ENCODE results near the gene PHKB.

The PHKB gene

GRCh38 chr16:47499700-47500264 is 38.7 kb downstream of the PHKB start:
- Histone ChIP-seq H3K4me1 (ENCODE audit: control insufficient read depth in 2 of 2, insufficient read depth in 2 of 2, low read length in 2 of 2) (no peaks in the 10 kb centered on the region), H3K27ac (ENCODE audit: low read depth in 2 of 2, low read length in 2 of 2) (no peak overlapping the region), H3K36me3 (ENCODE audit: control insufficient read depth in 2 of 2, insufficient read depth in 2 of 2, low read length in 2 of 2) (peaks cover 41 to 46% of the 10 kb centered on the region in 2 donors), H3K4me3 (ENCODE audit: low read length in 2 of 2) (no peak overlapping the region), H3K9me3 (ENCODE audit: control insufficient read depth in 2 of 2, low read length in 2 of 2) (no peaks in the 10 kb centered on the region), H3K27me3 (ENCODE audit: control insufficient read depth in 2 of 2, insufficient read depth in 2 of 2, low read length in 2 of 2) (no peaks in the 10 kb centered on the region), H3K9ac (ENCODE audit: low read depth in 1 of 2, low read length in 2 of 2) (no peak overlapping the region)

- H3K4me1 ChIP-seq (ENCODE audit: control insufficient read depth in 2 of 2, insufficient read depth in 2 of 2, low read length in 2 of 2): no peaks in the 10 kb centered on the region
- no peak overlapping the region for H3K27ac ChIP-seq (ENCODE audit: low read depth in 2 of 2, low read length in 2 of 2)
- H3K9me3 ChIP-seq (ENCODE audit: control insufficient read depth in 2 of 2, low read length in 2 of 2): no peaks in the 10 kb centered on the region
- peaks cover 47 to 51% of the 10 kb centered on the region in 2 donors for H3K36me3 ChIP-seq (ENCODE audit: control insufficient read depth in 2 of 2, insufficient read depth in 2 of 2, low read length in 2 of 2)
- no peak overlapping the region for H3K9ac ChIP-seq (ENCODE audit: low read depth in 1 of 2, low read length in 2 of 2)
- H3K4me3 ChIP-seq (ENCODE audit: low read length in 2 of 2): no peak overlapping the region
- H3K27me3 ChIP-seq (ENCODE audit: control insufficient read depth in 2 of 2, insufficient read depth in 2 of 2, low read length in 2 of 2): no peaks in the 10 kb centered on the region
Observed at GRCh38 chr16:47503936-47504335, 42.8 kb downstream of the PHKB start.

GRCh38 chr16:47504599-47504998 is 43.5 kb downstream of the PHKB start:
- no peak overlapping the region for H3K4me3 ChIP-seq (ENCODE audit: low read length in 2 of 2)
- no peak overlapping the region for H3K9ac ChIP-seq (ENCODE audit: low read depth in 1 of 2, low read length in 2 of 2)
- H3K4me1 ChIP-seq (ENCODE audit: control insufficient read depth in 2 of 2, insufficient read depth in 2 of 2, low read length in 2 of 2): no peaks in the 10 kb centered on the region
- H3K36me3 ChIP-seq (ENCODE audit: control insufficient read depth in 2 of 2, insufficient read depth in 2 of 2, low read length in 2 of 2): peaks cover 41 to 46% of the 10 kb centered on the region in 2 donors
- no peaks in the 10 kb centered on the region for H3K27me3 ChIP-seq (ENCODE audit: control insufficient read depth in 2 of 2, insufficient read depth in 2 of 2, low read length in 2 of 2)
- no peaks in the 10 kb centered on the region for H3K9me3 ChIP-seq (ENCODE audit: control insufficient read depth in 2 of 2, low read length in 2 of 2)
- H3K27ac ChIP-seq (ENCODE audit: low read depth in 2 of 2, low read length in 2 of 2): no peak overlapping the region

- H3K27ac ChIP-seq (ENCODE audit: low read depth in 2 of 2, low read length in 2 of 2): no peak overlapping the region
- H3K9ac ChIP-seq (ENCODE audit: low read depth in 1 of 2, low read length in 2 of 2): no peak overlapping the region
- no peaks in the 10 kb centered on the region for H3K4me1 ChIP-seq (ENCODE audit: control insufficient read depth in 2 of 2, insufficient read depth in 2 of 2, low read length in 2 of 2)
- peaks cover 32 to 44% of the 10 kb centered on the region in 2 donors for H3K36me3 ChIP-seq (ENCODE audit: control insufficient read depth in 2 of 2, insufficient read depth in 2 of 2, low read length in 2 of 2)
- H3K27me3 ChIP-seq (ENCODE audit: control insufficient read depth in 2 of 2, insufficient read depth in 2 of 2, low read length in 2 of 2): no peaks in the 10 kb centered on the region
- H3K4me3 ChIP-seq (ENCODE audit: low read length in 2 of 2): no peak overlapping the region
- H3K9me3 ChIP-seq (ENCODE audit: control insufficient read depth in 2 of 2, low read length in 2 of 2): no peaks in the 10 kb centered on the region
Observed at GRCh38 chr16:47506800-47507199, 45.7 kb downstream of the PHKB start.

DNA sequence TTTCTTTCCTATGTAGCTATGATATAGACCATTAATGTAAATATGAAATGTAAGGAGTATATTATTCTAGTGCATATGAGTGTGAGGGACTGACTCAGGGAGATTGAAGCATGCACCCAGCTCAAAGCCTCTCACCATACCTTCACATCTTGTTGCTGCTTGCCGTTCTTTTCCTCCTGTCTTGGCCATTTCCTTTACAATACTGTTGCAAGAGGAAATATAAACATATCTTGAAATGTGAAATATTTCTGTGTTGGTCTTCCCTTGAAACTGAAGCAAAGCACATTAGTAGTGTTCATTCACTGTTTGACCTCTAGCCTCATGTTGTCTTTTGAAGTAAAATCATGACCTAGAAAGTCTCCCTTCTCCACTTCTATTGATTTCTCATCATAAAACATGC is 46.6 kb downstream of the PHKB start:
- Histone ChIP-seq H3K4me1 (ENCODE audit: control insufficient read depth in 2 of 2, insufficient read depth in 2 of 2, low read length in 2 of 2) (no peaks in the 10 kb centered on the region), H3K27me3 (ENCODE audit: control insufficient read depth in 2 of 2, insufficient read depth in 2 of 2, low read length in 2 of 2) (no peaks in the 10 kb centered on the region), H3K9me3 (ENCODE audit: control insufficient read depth in 2 of 2, low read length in 2 of 2) (no peaks in the 10 kb centered on the region), H3K9ac (ENCODE audit: low read depth in 1 of 2, low read length in 2 of 2) (no peak overlapping the region), H3K27ac (ENCODE audit: low read depth in 2 of 2, low read length in 2 of 2) (no peak overlapping the region), H3K4me3 (ENCODE audit: low read length in 2 of 2) (no peak overlapping the region), H3K36me3 (ENCODE audit: control insufficient read depth in 2 of 2, insufficient read depth in 2 of 2, low read length in 2 of 2) (peaks cover 34 to 48% of the 10 kb centered on the region in 2 donors)

GRCh38 chr16:47511882-47512281 is 50.8 kb downstream of the PHKB start:
- Histone ChIP-seq H3K4me3 (ENCODE audit: low read length in 2 of 2) (no peak overlapping the region), H3K9me3 (ENCODE audit: control insufficient read depth in 2 of 2, low read length in 2 of 2) (no peaks in the 10 kb centered on the region), H3K27ac (ENCODE audit: low read depth in 2 of 2, low read length in 2 of 2) (no peak overlapping the region), H3K27me3 (ENCODE audit: control insufficient read depth in 2 of 2, insufficient read depth in 2 of 2, low read length in 2 of 2) (no peaks in the 10 kb centered on the region), H3K4me1 (ENCODE audit: control insufficient read depth in 2 of 2, insufficient read depth in 2 of 2, low read length in 2 of 2) (no peaks in the 10 kb centered on the region), H3K36me3 (ENCODE audit: control insufficient read depth in 2 of 2, insufficient read depth in 2 of 2, low read length in 2 of 2) (peaks cover 31 to 38% of the 10 kb centered on the region in 2 donors), H3K9ac (ENCODE audit: low read depth in 1 of 2, low read length in 2 of 2) (no peak overlapping the region)

GRCh38 chr16:47519037-47519436 is 57.9 kb downstream of the PHKB start:
- Histone ChIP-seq H3K9me3 (ENCODE audit: control insufficient read depth in 2 of 2, low read length in 2 of 2) (no peaks in the 10 kb centered on the region), H3K9ac (ENCODE audit: low read depth in 1 of 2, low read length in 2 of 2) (no peak overlapping the region), H3K36me3 (ENCODE audit: control insufficient read depth in 2 of 2, insufficient read depth in 2 of 2, low read length in 2 of 2) (peaks cover 7 to 14% of the 10 kb centered on the region in 2 donors), H3K4me1 (ENCODE audit: control insufficient read depth in 2 of 2, insufficient read depth in 2 of 2, low read length in 2 of 2) (no peaks in the 10 kb centered on the region), H3K27ac (ENCODE audit: low read depth in 2 of 2, low read length in 2 of 2) (no peak overlapping the region), H3K27me3 (ENCODE audit: control insufficient read depth in 2 of 2, insufficient read depth in 2 of 2, low read length in 2 of 2) (no peaks in the 10 kb centered on the region), H3K4me3 (ENCODE audit: low read length in 2 of 2) (no peak overlapping the region)

DNA sequence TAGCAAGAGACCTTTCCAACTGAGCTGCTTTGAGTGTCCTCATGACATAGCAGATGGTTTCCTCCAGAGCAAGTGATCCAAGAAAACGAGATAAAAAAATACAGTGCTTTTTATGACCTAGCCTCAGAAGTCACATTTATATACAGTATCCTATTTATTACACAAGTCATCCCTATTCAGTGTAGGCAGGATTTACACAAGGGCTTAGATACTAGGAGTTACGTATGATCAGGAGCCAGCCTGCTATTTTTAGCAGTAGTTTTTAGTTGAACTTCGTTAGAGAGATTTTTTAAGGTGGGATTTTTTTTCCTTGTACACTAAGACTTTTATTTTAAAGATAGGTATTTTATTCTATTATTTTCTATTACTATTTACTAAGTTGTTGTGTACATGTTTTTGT is 58.4 kb downstream of the PHKB start:
- Histone ChIP-seq H3K9ac (ENCODE audit: low read depth in 1 of 2, low read length in 2 of 2) (no peak overlapping the region), H3K27me3 (ENCODE audit: control insufficient read depth in 2 of 2, insufficient read depth in 2 of 2, low read length in 2 of 2) (no peaks in the 10 kb centered on the region), H3K4me1 (ENCODE audit: control insufficient read depth in 2 of 2, insufficient read depth in 2 of 2, low read length in 2 of 2) (no peaks in the 10 kb centered on the region), H3K27ac (ENCODE audit: low read depth in 2 of 2, low read length in 2 of 2) (no peak overlapping the region), H3K36me3 (ENCODE audit: control insufficient read depth in 2 of 2, insufficient read depth in 2 of 2, low read length in 2 of 2) (peaks cover 4 to 10% of the 10 kb centered on the region in 2 donors), H3K4me3 (ENCODE audit: low read length in 2 of 2) (no peak overlapping the region), H3K9me3 (ENCODE audit: control insufficient read depth in 2 of 2, low read length in 2 of 2) (no peaks in the 10 kb centered on the region)

DNA sequence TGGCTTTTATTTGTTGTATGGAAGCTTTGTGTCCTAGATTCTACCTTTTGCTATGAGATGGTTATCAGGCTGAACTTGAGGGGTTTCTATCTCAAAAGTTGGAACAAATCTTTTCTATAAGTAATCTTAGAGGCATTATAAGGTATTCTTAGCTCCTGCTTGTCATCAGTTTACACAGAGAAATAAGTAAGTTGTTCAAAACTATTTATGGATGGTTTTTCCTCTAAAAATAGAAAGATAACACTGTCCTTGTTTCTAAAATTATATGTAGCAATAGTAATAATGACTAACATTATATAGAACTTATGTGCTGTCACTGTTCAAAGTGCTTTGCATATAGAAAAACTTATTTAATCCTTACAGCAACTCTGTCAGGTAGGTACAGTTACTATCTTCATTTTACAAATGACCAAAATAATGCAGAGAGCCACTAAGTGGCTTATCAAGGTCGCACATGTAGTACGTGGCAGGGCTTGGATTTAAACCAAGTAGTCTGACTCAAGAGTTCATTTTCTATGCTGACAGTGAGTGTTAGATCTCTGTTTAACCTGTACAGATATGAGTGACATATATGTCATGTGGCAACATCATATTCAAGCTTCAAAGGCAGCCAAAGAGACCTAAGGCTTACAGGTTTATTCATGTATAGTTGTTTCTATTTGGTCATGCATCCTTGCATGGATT is 59.0 kb downstream of the PHKB start:
- Histone ChIP-seq H3K9me3 (ENCODE audit: control insufficient read depth in 2 of 2, low read length in 2 of 2) (no peaks in the 10 kb centered on the region), H3K4me1 (ENCODE audit: control insufficient read depth in 2 of 2, insufficient read depth in 2 of 2, low read length in 2 of 2) (no peaks in the 10 kb centered on the region), H3K27ac (ENCODE audit: low read depth in 2 of 2, low read length in 2 of 2) (no peak overlapping the region), H3K9ac (ENCODE audit: low read depth in 1 of 2, low read length in 2 of 2) (no peak overlapping the region), H3K4me3 (ENCODE audit: low read length in 2 of 2) (no peak overlapping the region), H3K27me3 (ENCODE audit: control insufficient read depth in 2 of 2, insufficient read depth in 2 of 2, low read length in 2 of 2) (no peaks in the 10 kb centered on the region), H3K36me3 (ENCODE audit: control insufficient read depth in 2 of 2, insufficient read depth in 2 of 2, low read length in 2 of 2) (peaks cover 4 to 7% of the 10 kb centered on the region in 2 donors)

- Histone ChIP-seq H3K27me3 (ENCODE audit: control insufficient read depth in 2 of 2, insufficient read depth in 2 of 2, low read length in 2 of 2) (no peaks in the 10 kb centered on the region), H3K36me3 (ENCODE audit: control insufficient read depth in 2 of 2, insufficient read depth in 2 of 2, low read length in 2 of 2) (no peaks in the 10 kb centered on the region), H3K27ac (ENCODE audit: low read depth in 2 of 2, low read length in 2 of 2) (no peak overlapping the region), H3K4me1 (ENCODE audit: control insufficient read depth in 2 of 2, insufficient read depth in 2 of 2, low read length in 2 of 2) (no peaks in the 10 kb centered on the region), H3K9ac (ENCODE audit: low read depth in 1 of 2, low read length in 2 of 2) (no peak overlapping the region), H3K4me3 (ENCODE audit: low read length in 2 of 2) (no peak overlapping the region), H3K9me3 (ENCODE audit: control insufficient read depth in 2 of 2, low read length in 2 of 2) (no peaks in the 10 kb centered on the region)
Observed at GRCh38 chr16:47523342-47524006, 62.3 kb downstream of the PHKB start.
